GM12878 (cell line): ENCODE results near the gene PPP1R14D. TPM values are rescaled to one million over a fixed set of nuclear protein-coding genes. Genes with fewer than 3 reads are reported as not detected.

Experiments used
- ATAC-seq: fragments of 200-7000 bp; cut with Tn5 transposase; 3 replicates; pipeline ENCODE4 v1.9.1; 2020; ENCODE audit warnings: mild to moderate bottlenecking, moderate library complexity
- BruUV-seq: library from RNA; stranded (reverse); fragments of 400-500 nt; replicated peaks from 2 replicates; lab custom pipeline; 2021; lab: Mats Ljungman, UMichigan
- CTCF ChIA-PET: fragments of 300-600 bp; sonication (Branson Sonifier 250); formaldehyde crosslinking; extraction: SDS; loops from one replicate; lab custom pipeline; 2021; ENCODE audit warnings: inconsistent platforms; lab: Yijun Ruan, JAX
- POLR2A ChIA-PET: fragments of 350-600 bp; formaldehyde crosslinking; extraction: SDS; loops from one replicate; lab custom pipeline; 2021; ENCODE audit warnings: inconsistent platforms; lab: Charles Lee
- RAD21 ChIA-PET: fragments of 300-600 bp; sonication (Branson Sonifier 250); formaldehyde crosslinking; loops from one replicate; lab custom pipeline; 2023; ENCODE audit warnings: antibody characterized with exemption; ENCODE audit not compliant: unreplicated experiment; lab: Charles Lee
- SMC1A ChIA-PET: fragments of 300-600 bp; sonication (Branson Sonifier 250); formaldehyde crosslinking; loops from one replicate; lab custom pipeline; 2023; ENCODE audit not compliant: unreplicated experiment, uncharacterized antibody; lab: Charles Lee
- DNase-seq: peaks from one replicate; pipeline ENCODE4 v3.0.0-alpha.2; 2011; ENCODE audit warnings: low read depth, low spot score
- FAIRE-seq: peaks from 3 replicates; lab custom pipeline; 2011; peaks lifted over from hg19 to GRCh38; lab: Jason Lieb, UNC
- H2AFZ ChIP-seq: 2 replicates; pipeline ENCODE4 v1.6.0; 2011; ENCODE audit warnings: low read depth, low read length, control low read depth; ENCODE audit not compliant: control insufficient read depth
- H3K27ac ChIP-seq: 2 replicates; pipeline ENCODE4 v1.5.1; 2011; ENCODE audit warnings: control low read depth; ENCODE audit not compliant: control insufficient read depth, insufficient read depth
- H3K27me3 ChIP-seq, 2 experiments: replicated peaks in 1 of 2; 2 replicates each; pipeline versions ENCODE4 v1.6.0 to v1.6.1; 2011; ENCODE audit warnings: low read length in 1 of 2; ENCODE audit not compliant: control insufficient read depth in 2 of 2, insufficient read depth in 2 of 2
- H3K36me3 ChIP-seq, 2 experiments: 2 replicates each; pipeline ENCODE4 v1.5.1; 2011; ENCODE audit warnings: low read length in 1 of 2; ENCODE audit not compliant: control insufficient read depth in 2 of 2, insufficient read depth in 2 of 2
- H3K4me1 ChIP-seq: 2 replicates; pipeline ENCODE4 v1.6.1; 2011; ENCODE audit warnings: mild to moderate bottlenecking, low read length, moderate library complexity, mixed read lengths; ENCODE audit not compliant: control insufficient read depth, insufficient read depth
- H3K4me2 ChIP-seq: 2 replicates; pipeline ENCODE4 v1.6.0; 2011; ENCODE audit warnings: control low read depth; ENCODE audit not compliant: control insufficient read depth, insufficient read depth
- H3K4me3 ChIP-seq: fragments of 200-600 bp; sonication (generic); 2 replicates; pipeline ENCODE4 v1.5.1; 2016
- H3K79me2 ChIP-seq: 2 replicates; pipeline ENCODE4 v1.6.0; 2011; ENCODE audit warnings: low read length; ENCODE audit not compliant: control insufficient read depth, insufficient read depth
- H3K9ac ChIP-seq: 2 replicates; pipeline ENCODE4 v1.8.0; 2011; ENCODE audit warnings: low read length, control low read depth, mixed read lengths; ENCODE audit not compliant: control insufficient read depth, insufficient read depth
- H3K9me3 ChIP-seq: replicated peaks from 3 replicates; pipeline ENCODE4 v1.5.1; 2011; ENCODE audit warnings: mild to moderate bottlenecking, low read length; ENCODE audit not compliant: control insufficient read depth, insufficient read depth
- H4K20me1 ChIP-seq: 2 replicates; pipeline ENCODE4 v1.6.0; 2011; ENCODE audit not compliant: control insufficient read depth, insufficient read depth
- ATF2 ChIP-seq: IDR thresholded peaks from 2 replicates; pipeline ENCODE4 v1.6.1; 2012; ENCODE audit warnings: low read length, inconsistent platforms
- BCL11A ChIP-seq: IDR thresholded peaks from 2 replicates; pipeline ENCODE4 v1.6.1; 2011; ENCODE audit warnings: low read depth, low read length
- BRCA1 ChIP-seq: IDR thresholded peaks from 2 replicates; pipeline ENCODE4 v1.6.1; 2011; ENCODE audit warnings: low read depth, low read length, improper control_type of control experiment
- CEBPZ ChIP-seq: fragments of 150-350 bp; IDR thresholded peaks from 2 replicates; pipeline ENCODE4 v1.6.1; 2016; ENCODE audit warnings: low read depth, low read length
- CREM ChIP-seq: IDR thresholded peaks from 2 replicates; pipeline ENCODE4 v1.6.1; 2014; ENCODE audit warnings: antibody characterized with exemption, low read depth
- NBN ChIP-seq: fragments of 450-650 bp; IDR thresholded peaks from 2 replicates; pipeline ENCODE4 v1.6.1; 2016
- PML ChIP-seq: IDR thresholded peaks from 2 replicates; pipeline ENCODE4 v1.6.1; 2012; ENCODE audit warnings: low read length, inconsistent platforms
- RFX5 ChIP-seq: IDR thresholded peaks from 2 replicates; pipeline ENCODE4 v1.6.1; 2011; ENCODE audit warnings: low read depth, low read length, improper control_type of control experiment
- ZBED1 ChIP-seq: IDR thresholded peaks from 2 replicates; pipeline ENCODE4 v1.6.1; 2016; ENCODE audit warnings: borderline replicate concordance
- ZNF384 ChIP-seq: IDR thresholded peaks from 2 replicates; pipeline ENCODE4 v1.6.1; 2012; ENCODE audit warnings: low read depth, mild to moderate bottlenecking, low read length, improper control_type of control experiment, borderline replicate concordance
- ZNF592 ChIP-seq: fragments of 450-650 bp; IDR thresholded peaks from 2 replicates; pipeline ENCODE4 v1.6.1; 2017; ENCODE audit warnings: mild to moderate bottlenecking, moderate library complexity
- WGBS: methylation state at CpG from one replicate; pipeline ENCODE4 v1.1.6; 2016; ENCODE audit warnings: low lambda C conversion rate; ENCODE audit not compliant: insufficient replicate concordance, insufficient coverage; ENCODE audit errors: missing lambda C conversion rate; 5-methylcytosine and 5-hydroxymethylcytosine counted together
- in situ Hi-C: fragments of 300-500 bp; cut with MboI; formaldehyde crosslinking; loops from 9 replicates; pipeline ENCODE4 v1.14.3; 2018; ENCODE audit warnings: mixed read lengths
- intact Hi-C: fragments of 100-400 bp; cut with micrococcal nuclease; formaldehyde crosslinking; loops from one replicate; pipeline ENCODE4 v1.14.2; 2022; ENCODE audit not compliant: unreplicated experiment
- polyA plus RNA-seq, 11 experiments: library from polyadenylated mRNA; depleted of rRNA in 4 of 11; unstranded in 6 of 11; stranded (reverse) in 5 of 11; fragments of >200 nt; fragmentation: Nextera tagmentation in 4 of 11; fragmentation: Illumina TruSeq in 1 of 11; extraction: Ambion mirVana in 4 of 11; extraction: Trizol in 1 of 11; gene quantifications; 1 replicate in 1 of 11; 2 replicates in 10 of 11; pipeline versions ENCODE4 v1.2.1 to v1.2.3, GENCODE V29; 2011 to 2016; ENCODE audit warnings: inconsistent platforms in 2 of 11, missing spikeins in 2 of 11, low read depth in 1 of 11
- total RNA-seq, 4 experiments: library from RNA; depleted of rRNA in 3 of 4; stranded (reverse); fragments of >200 nt in 3 of 4; fragmentation: Illumina TruSeq in 1 of 4; extraction: Trizol in 1 of 4; gene quantifications; 2 replicates each; pipeline versions ENCODE4 v1.2.1 to v1.2.3, GENCODE V29; 2013 to 2021

Gene PPP1R14D
- total and polyA plus RNA-seq, 10 of the 15 experiments (the other 5 are each of a cell fraction or from before 2014, with no cell fraction given), result 0.10 TPM; not detected in 9

GRCh38 chr15:40766194-40766815, 62.2 kb downstream of the PPP1R14D start:
- H3K27ac ChIP-seq, result no peak overlapping the region
- in situ Hi-C loops, result no loop called here

More at GRCh38 chr15:40766194-40766815, 62.2 kb downstream of the PPP1R14D start:
- Histone ChIP-seq H3K36me3 (no peaks in the 10 kb centered on the region; a peak in 2 of 4 replicates), H3K4me2 (no peak overlapping the region), H3K9ac (no peak overlapping the region), H4K20me1 (no peaks in the 10 kb centered on the region), H3K4me1 (peaks cover 39% of the 10 kb centered on the region), H3K4me3 (no peak overlapping the region), H3K27me3 (no peaks in the 10 kb centered on the region), H3K79me2 (no peaks in the 10 kb centered on the region), H2AFZ (no peak overlapping the region), H3K9me3 (no peaks in the 10 kb centered on the region)
- TF ChIP-seq BCL11A, result no peak
- no peak for TF ChIP-seq ZNF384
- no peak for TF ChIP-seq CREM
- no peak for TF ChIP-seq NBN
- TF ChIP-seq PML, result no peak
- TF ChIP-seq ZBED1, result no peak
- no peak for TF ChIP-seq RFX5
- no peak for TF ChIP-seq ATF2
- no peak for TF ChIP-seq ZNF592
- TF ChIP-seq CEBPZ, result no peak
- TF ChIP-seq BRCA1, result no peak
- CTCF ChIA-PET, result interaction anchor here (1.2 to 2.7 kb wide), 3 partner anchors 16 to 177 kb away, joined by 3 to 9 read pairs (median 3); no protein-coding TSS in a partner anchor
- no peak for DNase-seq
- POLR2A ChIA-PET, result interaction anchor here (0.6 to 2.9 kb wide), 8 partner anchors 8 to 326 kb away, joined by 3 to 13 read pairs (median 4); partner anchors contain the start of genes BAHD1 and RAD51
- no peak for FAIRE-seq
- SMC1A ChIA-PET, result interaction anchor here (1.0 to 2.8 kb wide), 2 partner anchors 16 to 128 kb away, joined by 3 to 8 read pairs; partner anchors contain the start of gene VPS18
- ATAC-seq, result no peak
- no TSS peak for BruUV-seq
- WGBS, result 83% methylated on average over 7 of the region's 7 CpGs
- intact Hi-C loops, result no loop called here
- RAD21 ChIA-PET, result no interaction called here
